GM12801 (cell line): ENCODE data around the gene BCL2.

Experiments used
- CTCF ChIP-seq: IDR thresholded peaks from one replicate; pipeline ENCODE4 v1.5.1; 2011; ENCODE audit warnings: control low read depth; ENCODE audit not compliant: insufficient read length; ENCODE audit errors: extremely low read depth

BCL2 gene

GRCh38 chr18:63342206-63342605, 22.6 kb upstream of the BCL2 start:
- TF ChIP-seq CTCF, result no peak

- no peak for TF ChIP-seq CTCF
Measured at GRCh38 chr18:63339920-63340484, 20.4 kb upstream of the BCL2 start.

- no peak for TF ChIP-seq CTCF
Measured at GRCh38 chr18:63336366-63337099, 17.0 kb upstream of the BCL2 start.

GRCh38 chr18:63331105-63331504, 11.5 kb upstream of the BCL2 start:
- TF ChIP-seq CTCF, result no peak

GRCh38 chr18:63329431-63330145, 10.0 kb upstream of the BCL2 start:
- no peak for TF ChIP-seq CTCF

- no peak for TF ChIP-seq CTCF
Measured at GRCh38 chr18:63326011-63326410, 6.4 kb upstream of the BCL2 start.

GRCh38 chr18:63325086-63325686, 5.6 kb upstream of the BCL2 start:
- TF ChIP-seq CTCF, result no peak
